ENCODE results near the gene KLHL29.
A peak's percentile ranks its signal among the peaks of the same experiment; 100 is the strongest.
"Not testable (repeated sequence)": the region's sequence is repeated elsewhere in the genome, so short reads cannot be mapped to it uniquely, and the experiment has no call there.

KLHL29 gene

DNA sequence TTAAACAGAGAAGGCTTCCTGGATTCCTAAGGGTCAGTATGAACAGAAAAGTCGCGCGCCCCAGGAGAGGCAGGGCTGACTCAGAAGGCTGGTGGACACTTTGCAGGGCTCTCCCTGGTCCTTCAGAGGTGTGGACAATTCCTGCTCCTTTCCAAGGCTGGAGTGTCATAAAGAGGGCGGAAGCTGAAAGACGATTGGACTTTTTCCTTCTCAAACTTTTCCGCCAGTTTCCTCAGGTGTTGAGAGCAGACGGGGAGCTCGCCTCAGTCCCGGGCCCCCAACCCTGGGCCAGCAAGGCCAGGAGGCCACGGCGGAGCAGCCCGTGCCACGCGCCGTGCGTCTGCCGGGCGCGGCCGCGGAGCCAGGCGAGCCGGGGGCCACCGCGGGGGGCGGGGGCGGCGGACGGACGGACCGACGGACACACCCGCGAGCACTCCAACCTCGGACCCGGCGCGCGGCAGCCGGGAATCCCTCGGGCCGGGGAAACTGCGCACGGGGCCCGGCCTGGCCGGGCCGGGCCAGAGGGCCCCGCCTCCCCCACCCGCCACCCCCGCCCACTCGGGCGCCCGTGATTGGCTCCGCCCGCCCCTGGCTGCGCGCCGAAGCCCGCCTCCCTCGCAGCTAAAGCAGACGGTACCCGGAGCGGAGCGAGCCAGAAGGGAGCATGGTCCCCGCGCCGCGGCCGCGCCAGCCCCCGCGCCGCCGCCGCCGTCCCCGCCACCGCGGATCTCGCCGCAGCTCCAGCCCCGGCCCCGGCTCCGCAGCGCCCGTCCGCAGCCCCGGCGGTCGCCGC lies at the start of gene KLHL29:
TSS of gene KLHL29 (plus strand) at position 629 of the 793 bp plus-strand sequence. CDS start 177,018 bp downstream, outside the sequence.
- peak; percentile 97 for DNase-seq (ENCODE audit: low spot score)

DNA sequence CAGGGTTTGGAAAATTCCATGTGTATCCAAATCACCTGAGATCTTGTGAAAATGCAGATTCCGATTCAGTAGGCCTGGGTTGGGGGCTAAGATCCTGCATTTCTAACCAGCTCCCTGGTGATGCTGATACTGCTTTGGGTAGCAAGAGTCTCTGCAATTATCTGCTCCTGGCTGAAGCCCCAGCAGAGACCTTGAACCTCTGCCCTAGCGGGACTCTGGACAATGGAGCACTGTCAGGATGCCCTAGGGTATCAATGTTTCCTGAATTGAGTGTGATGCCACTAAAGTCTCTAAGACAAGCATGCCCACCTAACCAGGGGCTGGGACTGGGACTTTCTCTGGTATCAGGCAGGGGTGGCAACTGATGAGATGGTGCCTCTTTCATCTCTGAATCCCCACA lies 49.4 kb upstream of the KLHL29 start:
- DNase-seq (ENCODE audit: low spot score): no peak

DNA sequence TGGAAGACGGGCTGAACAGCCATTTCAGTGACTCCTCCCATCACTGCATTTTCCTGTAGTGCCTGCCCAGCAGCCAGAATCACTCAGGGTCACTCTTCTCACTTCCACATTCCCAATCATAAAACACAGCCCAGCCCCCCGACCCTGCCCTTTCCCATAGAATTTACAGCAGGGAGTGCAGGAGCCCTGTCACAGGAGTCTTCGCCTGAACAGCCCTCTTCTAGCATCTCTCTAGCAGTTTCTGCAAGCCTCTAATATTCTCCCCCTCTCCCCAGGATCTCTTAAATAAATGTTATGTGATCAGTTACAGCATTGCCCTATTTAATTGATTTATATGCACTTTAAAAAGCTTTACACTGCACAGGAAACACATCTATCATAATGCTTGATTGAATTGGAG lies 42.9 kb upstream of the KLHL29 start:
- no peak for DNase-seq (ENCODE audit: low spot score)

DNA sequence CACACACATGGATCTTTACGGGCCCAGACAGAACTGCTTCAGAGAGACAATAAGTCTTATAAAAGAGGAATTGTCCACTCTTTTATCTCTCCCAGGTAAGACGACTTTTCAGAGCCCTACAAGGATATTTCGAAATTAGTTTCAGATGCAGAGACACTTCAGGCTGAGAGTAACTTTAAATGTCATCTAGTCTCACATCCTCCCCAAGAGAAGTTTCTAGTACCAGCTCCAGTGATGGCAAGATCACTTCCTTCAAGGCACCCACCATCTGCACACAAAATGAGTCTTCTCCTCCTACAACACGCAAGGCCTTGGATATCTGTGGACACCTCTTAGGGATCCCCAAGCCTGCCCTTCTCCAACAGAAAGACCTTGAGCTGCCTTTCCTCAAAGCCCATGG lies 39.0 kb upstream of the KLHL29 start:
- DNase-seq (ENCODE audit: low spot score): no peak

DNA sequence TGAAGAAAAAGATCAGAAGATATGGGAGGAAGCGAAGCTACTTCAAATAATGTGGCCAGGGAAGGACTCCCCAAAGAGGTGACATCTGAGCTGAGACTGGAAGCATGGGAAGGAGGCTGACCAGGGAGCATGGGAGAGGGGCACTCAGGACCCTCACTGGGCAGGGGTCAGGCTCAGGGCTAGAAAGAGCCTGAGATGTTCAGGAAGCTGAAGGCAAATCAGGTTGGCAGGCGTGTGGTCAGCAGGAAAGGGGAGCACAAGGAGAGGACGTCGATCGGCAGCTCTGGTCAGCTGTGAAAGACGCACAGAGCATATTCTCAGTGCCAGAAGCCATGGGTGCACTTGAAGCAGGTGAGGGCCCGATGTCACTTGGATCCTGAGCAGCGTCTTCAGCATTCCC lies 38.2 kb upstream of the KLHL29 start:
- DNase-seq (ENCODE audit: low spot score): no peak

DNA sequence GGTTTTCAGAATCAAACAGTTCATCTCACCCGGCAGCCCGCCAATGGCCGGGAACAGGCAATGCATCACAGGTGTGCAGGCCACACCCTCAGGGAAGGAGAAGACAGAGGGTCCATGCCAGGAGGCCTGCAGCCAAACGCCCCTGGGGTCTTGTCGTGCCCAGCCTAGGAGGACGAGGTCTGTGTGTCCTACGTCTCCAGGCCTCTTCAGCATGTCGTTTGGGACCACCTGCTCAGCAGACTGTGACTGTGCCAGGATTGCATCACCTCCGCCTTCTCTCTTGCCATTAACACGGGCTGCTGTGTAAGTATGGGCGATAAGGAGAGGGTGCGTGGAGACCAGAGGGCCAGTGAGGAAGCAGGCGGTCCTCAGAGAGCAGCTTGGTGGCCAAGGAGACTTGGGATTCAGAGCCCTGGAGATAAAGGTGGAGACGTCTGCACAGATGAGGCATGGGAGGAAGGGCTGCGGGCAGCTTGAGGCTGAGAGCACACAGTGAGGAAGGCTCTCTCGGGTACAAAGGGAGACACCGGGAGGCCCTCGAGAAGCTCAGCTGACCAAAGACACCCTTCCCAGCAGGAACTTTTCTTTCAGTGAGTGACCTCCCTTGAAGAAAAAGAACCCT lies 37.4 kb upstream of the KLHL29 start:
- no peak for DNase-seq (ENCODE audit: low spot score)

DNA sequence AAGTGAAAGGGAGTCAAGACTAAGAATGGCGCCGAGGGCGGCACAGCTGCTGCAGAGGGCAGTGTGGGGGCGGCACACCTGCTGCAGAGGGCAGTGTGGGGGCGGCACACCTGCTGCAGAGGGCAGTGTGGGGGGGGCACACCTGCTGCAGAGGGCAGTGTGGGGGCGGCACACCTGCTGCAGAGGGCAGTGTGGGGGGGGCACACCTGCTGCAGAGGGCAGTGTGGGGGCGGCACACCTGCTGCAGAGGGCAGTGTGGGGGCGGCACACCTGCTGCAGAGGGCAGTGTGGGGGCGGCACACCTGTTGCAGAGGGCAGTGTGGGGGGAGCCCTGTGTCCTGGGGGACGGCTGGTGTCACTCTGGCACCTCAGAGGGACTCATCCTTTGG lies 36.9 kb upstream of the KLHL29 start:
- DNase-seq (ENCODE audit: low spot score): not testable (repeated sequence)

DNA sequence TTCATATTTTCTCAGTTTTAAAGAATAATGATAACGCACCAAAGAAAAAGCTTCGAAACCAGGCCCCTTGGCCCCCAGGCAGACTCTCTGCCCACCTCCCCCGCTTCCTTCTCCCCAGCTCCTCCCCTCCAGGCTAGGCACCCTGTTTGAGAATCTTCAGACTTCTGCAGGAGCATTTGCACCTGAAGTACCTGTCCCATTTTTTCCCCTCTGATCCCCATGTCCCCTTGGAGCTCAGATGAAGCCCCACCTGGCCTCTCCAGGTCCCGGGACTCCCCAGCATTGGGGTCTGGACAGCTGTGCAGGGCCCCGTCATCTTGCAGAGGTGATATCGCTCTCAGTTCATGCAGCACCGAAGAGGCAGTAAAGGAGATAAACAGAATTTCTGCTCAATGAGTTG lies 35.5 kb upstream of the KLHL29 start:
- no peak for DNase-seq (ENCODE audit: low spot score)

DNA sequence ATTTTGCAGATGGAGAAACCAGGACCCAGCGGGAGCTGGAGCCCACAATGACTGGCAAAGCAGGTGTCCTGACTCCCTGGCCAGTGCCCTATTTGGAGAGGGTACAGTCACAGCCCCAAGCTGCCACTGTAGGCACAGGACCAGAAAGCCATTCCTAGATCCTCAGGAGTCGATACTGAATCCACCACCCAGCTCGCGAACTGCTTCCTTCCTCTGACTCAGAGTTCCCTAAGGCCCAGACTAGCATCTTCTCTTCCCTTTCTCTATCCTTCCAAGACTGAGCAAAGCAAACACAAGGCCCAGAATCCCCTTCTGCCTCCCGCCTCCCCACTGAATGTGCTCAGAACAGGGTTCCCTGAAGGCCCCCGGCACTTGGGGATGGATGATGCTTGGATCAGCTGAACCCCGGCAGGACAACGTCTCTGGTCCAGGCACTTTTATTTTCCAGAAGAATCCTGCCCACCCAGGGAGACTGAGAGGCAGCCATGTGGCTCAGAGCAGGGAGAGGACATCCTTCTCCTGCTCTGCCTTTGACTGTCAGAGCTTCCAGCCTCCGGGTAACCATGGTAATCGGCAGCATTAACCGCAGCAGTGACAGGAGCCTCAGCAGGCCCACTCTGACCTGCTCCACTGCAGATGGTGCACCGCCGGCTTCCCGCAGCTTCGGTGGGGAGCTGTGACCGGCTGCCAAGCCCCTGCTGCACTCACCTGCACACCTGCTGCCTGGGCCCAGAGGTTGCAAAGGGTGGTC lies 34.8 kb upstream of the KLHL29 start:
- no peak for DNase-seq (ENCODE audit: low spot score)

DNA sequence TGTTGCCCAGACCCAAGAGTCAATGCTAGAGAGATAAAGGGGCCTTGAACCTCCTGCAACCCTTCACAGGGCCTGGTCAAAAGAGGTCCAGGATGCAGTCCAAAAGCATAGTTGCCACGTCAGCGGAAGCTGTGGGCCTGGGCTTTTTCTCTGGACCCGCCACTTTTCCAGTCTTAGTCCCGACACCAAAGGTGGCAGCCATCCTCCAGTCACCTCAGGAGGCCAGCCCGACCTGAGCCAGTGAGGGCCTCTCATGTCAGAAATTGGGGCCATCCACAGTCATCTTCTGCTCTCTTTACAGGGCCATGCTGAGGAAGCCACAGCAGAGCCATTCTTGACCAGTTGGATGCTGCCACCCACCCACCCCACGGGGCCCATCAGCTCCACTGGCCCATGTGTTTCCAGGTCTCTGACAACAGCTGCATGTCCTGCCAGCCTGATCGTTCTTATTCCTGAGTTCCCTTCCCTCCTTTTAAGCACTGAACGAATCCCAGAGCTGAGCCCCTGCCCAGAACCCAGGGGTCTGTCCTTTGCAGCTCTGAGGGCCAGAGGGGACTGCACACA lies 34.1 kb upstream of the KLHL29 start:
- no peak for DNase-seq (ENCODE audit: low spot score)

DNA sequence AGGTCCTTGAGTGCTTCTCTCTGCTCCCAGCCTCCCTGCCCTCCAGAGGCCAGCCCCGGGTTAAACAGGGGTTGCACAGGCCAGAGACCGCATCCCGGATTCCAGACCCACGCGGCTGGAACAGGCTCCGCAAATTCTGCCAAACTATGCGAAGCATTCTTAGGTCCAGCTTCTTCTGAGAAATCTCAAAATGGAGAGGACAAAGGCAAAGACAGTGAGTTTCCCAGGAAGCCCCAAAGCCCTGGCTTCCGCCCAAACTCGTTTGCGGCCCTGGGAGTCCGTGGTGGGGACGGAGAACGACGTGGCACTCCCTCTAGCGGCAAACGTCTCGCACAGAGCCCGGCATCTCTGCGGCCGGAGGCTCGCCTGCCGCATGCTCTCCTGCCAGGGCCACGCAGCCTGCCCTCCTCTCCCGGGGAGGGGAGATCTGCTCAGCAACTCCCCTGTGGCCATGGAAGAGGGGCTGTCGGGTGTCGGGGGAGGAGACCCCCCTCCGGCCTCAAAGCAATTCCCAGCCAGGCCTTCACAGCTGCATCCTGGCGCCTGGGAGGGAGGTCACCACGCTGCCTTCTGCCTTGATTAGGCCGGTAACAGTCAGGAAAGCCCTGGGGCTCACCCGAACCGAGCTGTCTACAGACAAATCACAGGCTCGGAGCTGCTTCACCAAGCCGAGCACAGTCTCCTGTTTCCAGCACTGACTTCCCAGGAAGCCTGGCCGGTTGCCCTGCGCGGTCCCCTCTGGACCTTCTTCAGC lies 33.4 kb upstream of the KLHL29 start:
- DNase-seq (ENCODE audit: low spot score): peak; percentile 93

DNA sequence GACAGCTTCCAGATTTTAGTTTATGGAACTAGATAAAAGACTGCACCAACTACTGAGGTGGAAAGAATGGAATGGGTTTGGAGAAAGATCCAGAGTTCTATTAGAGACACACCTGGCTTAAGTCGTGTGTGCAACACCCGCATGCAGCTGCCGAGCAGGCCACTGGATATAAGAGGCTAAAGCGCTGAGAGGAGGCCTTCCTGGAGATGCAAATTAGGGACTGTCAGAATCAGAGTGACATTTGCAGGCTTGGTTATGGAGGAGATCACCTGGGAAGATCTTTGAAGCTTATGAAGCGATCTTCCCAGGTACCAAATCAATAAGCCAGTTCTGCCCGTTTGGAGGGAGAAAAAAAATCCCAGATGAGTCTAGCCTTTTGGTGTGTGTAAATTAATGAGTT lies 30.4 kb upstream of the KLHL29 start:
- DNase-seq (ENCODE audit: low spot score): no peak

DNA sequence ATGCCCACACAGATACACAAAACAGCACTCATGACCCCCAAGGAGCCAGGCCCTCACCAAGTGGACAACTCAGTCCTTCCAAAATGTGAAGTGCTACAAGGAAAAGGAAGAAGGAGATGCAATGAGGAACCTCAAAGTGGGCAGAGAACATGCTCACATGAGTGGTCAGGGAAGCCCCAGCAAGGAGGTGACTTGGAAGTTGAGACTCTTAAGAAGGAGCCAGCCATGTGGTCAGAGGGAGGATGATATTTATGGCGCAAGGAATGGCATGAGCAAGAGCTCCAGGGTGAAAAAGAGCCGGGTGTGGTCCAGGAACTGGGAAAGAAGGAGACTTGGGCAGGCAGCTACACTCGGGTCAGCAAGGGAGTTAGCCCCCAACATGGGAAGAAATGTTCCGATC lies 30.0 kb upstream of the KLHL29 start:
- DNase-seq (ENCODE audit: low spot score): no peak

DNA sequence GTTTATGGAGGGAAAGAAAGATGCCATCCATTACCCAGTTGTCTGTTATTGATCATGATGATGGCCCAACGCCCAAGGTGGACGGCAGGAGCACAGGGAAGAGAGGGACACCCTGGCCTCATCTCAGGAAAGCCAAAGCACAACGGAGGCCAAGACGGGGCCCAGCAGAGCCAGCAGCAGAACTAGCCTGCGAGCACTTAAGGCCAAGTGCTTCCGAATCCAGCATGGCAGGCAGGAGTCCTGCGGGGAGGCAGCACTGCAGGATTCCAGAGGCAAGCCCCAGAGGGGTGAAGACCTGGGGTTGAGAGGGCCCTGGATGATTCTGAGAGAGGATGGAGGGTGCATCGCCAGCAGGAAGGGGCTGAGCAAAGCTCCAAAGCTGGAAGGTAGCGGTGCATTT lies 28.3 kb upstream of the KLHL29 start:
- DNase-seq (ENCODE audit: low spot score): no peak

DNA sequence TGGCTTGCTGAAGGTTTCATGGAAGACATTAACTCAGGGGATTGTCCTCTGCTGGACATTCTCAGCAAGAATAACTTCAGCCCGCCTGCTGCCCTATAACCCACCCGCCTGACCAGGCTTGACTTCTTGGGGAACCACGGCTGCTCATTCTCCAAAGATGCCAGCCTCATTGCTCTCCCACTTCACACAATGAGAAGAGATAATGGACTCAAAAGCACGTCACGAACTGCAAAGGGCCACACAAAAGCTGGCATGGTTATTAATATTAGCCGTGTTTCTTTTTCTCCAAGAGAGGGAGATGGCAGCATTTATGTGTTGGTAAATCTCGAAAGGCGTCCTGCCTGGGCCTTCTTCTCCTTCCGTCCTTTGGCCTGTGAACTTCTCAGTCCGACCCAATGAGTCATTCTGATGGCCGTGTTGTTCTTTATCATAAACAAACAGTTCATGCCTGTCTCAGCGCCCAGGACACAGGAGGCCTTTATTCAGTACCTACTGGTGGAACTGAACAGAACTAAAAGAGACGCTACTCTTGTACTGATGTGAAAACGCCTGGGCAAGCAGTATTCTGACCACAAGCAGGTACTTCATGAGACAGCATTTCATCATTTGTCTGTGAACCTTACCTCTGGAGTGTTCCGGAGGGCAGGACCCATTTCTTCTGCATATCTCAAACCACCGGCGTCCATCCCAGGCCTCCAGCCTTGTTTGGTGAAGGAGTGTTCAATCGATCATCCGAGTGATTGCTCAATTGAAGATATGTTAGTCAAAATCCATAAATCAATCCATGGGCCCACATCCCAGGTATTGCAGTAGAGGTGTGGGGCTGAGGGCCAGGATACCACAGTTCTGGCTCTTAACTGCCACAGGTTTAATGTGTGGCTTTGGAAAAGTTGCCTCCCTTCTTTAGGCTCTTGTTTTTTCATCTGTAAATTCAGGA lies 25.1 kb upstream of the KLHL29 start:
- DNase-seq (ENCODE audit: low spot score): no peak

DNA sequence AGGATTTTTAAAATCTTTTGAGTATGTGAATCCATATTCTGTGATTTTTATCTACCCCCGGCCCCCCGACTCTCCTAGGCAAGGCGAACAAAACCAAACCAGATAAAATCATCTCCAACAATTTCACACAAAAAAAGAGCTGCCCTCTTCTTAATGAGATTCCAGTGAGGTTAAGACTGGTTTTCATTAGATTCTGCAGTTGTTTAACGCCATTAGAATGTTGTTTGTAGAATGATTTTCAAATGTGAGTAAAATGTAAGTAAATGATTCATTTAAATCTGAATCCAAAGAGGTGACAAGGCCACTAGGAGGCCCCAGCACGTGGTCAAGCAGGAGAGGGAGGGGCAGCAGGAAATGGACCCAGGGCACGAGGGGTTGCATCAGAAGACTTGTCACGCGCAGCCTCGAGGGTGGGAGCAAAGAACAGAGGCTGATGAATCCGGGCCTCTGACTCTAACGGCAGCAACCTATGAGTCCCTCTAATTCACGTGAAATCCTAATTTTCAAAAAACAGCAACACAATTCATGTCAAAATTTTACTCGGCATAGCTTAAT lies 24.3 kb upstream of the KLHL29 start:
- DNase-seq (ENCODE audit: low spot score): no peak

DNA sequence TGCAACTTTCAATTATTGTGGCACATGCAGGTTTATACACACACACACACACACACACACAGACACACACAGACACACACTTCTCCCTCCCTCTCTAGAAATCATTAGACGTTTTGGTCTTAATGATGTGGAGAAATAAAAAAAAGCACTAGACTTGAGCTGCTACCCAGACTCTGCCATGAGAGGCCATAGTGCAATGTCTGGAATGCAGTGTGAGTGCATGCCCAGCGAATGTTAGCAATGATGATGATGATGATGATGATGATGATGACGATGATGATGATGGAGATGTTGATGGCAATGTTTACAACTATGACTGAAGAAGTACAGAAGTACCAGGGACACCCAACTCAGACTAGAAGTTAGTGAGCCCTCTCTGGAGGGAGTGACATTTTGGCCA lies 23.8 kb upstream of the KLHL29 start:
- no peak for DNase-seq (ENCODE audit: low spot score)

DNA sequence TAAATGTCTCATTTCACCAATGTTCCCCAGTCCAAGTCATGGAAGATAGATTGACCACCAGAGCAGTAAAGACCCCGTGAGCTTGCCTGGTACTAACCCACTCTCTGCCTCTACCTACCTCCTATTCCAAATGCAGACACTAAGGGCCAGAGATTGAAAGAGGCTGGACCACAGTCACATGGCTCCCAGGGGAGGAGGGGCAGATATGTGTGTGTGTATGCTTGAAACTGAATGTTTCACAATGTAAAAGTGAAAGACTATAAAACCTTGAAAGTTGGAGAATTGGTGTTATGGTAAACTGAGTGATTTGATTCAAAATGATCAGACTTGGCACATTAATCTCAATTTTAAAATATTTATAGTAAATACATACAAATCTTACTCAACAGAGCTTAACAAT lies 21.7 kb upstream of the KLHL29 start:
- no peak for DNase-seq (ENCODE audit: low spot score)

DNA sequence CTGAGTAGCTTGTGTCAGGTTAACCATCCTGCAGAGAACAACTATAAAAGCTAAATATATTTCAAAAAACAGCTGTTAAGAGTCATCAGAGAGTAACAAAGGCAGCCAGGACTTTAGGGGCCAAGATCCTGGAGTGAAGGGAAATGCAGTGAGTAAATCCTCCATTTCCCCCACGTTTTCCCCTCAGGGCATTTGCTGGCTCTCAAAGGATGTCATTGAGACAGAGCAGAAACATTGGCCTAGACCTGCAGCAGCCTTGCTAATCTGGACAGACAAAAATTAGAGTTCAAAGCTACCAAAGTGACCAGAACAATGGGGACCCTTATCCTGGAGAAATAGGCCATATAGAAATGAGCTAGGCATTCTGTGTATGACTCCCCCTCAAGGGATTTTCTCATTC lies 21.1 kb upstream of the KLHL29 start:
- DNase-seq (ENCODE audit: low spot score): no peak

DNA sequence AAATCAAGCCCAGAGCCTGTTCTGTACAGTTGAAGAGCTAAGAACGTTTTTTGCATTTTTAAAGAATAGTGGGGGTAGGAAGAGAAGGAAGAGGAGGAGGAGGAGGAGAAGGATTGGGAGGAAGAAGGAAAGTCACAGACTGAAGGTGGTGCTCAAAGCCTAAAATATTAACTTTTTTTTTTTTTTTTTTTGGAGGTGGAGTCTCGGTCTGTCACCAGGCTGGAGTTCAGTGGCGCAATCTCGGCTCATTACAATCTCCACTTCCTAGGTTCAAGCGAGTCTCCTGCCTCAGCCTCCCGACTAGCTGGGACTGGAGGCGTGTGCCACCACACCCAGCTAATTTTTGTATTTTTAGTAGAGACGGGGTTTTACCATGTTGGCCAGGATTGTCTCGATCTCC lies 18.3 kb upstream of the KLHL29 start:
- DNase-seq (ENCODE audit: low spot score): no peak

DNA sequence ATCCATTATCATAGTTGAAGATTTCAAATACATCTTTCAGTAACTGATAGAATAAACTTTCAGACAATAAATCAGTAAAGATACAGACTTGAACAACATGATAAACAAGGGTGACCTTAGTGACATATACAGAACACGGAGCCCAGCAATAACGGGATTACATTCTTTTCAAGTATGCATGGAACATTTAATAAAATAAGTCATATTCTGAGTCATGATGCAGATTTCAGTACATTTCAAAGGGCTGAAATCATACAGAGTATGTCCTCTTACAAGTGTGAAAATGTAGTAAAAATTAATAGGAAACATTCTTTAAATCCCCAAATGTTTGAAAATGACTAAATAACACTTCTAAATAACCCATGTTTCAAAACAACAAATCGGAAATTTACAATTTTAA lies 17.2 kb upstream of the KLHL29 start:
- DNase-seq (ENCODE audit: low spot score): no peak

Data from AG08396 (cell line).